ENCODE data around the gene GRXCR1. TPM values are rescaled to one million over a fixed set of nuclear protein-coding genes. Genes with fewer than 3 reads are reported as not detected.

Gene GRXCR1
- total RNA-seq, 2 experiments from 2014 or later = not detected

- Mint-ChIP-seq H3K36me3 (ENCODE audit: low read depth) (no peaks in the 10 kb centered on the region), H3K4me1 (ENCODE audit: low read depth) (no peaks in the 10 kb centered on the region), H3K9me3 (no peaks in the 10 kb centered on the region), H3K27ac (no peak overlapping the region), H3K27me3 (peaks cover 24% of the 10 kb centered on the region), H3K4me3 (no peak overlapping the region)
- ChIA-PET POLR2A (no interaction called here), CTCF (interaction anchor here (0.6 to 2.9 kb wide), 11 partner anchors 10 to 1225 kb away, joined by 3 to 15 read pairs (median 4); no protein-coding TSS in a partner anchor)
- peak; percentile 92 for TF ChIP-seq CTCF (IDR thresholded peaks at IDR 0.05)
- ATAC-seq (peak; percentile 62), DNase-seq (peak; percentile 69)
- intact Hi-C loops (cut with micrococcal nuclease) = loop anchor here (2.0 kb wide), 1 partner anchor 297 kb away; no protein-coding TSS in a partner anchor
Measured at GRCh38 chr4:42865572-42866189, 26.8 kb upstream of the GRXCR1 start.

GRCh38 chr4:42871261-42871660, 21.3 kb upstream of the GRXCR1 start:
- CTCF ChIA-PET = no interaction called here
- no peak for TF ChIP-seq CTCF (IDR thresholded peaks at IDR 0.05)
- no peaks in the 10 kb centered on the region for H3K36me3 Mint-ChIP-seq (ENCODE audit: low read depth)
- intact Hi-C loops (cut with micrococcal nuclease) = no loop called here
- no peaks in the 10 kb centered on the region for H3K4me1 Mint-ChIP-seq (ENCODE audit: low read depth)
- DNase-seq = no peak
- no peaks in the 10 kb centered on the region for H3K9me3 Mint-ChIP-seq
- POLR2A ChIA-PET = no interaction called here
- H3K4me3 Mint-ChIP-seq = no peak overlapping the region
- ATAC-seq = no peak
- H3K27me3 Mint-ChIP-seq = peaks cover 27% of the 10 kb centered on the region
- H3K27ac Mint-ChIP-seq = no peak overlapping the region

- no peaks in the 10 kb centered on the region for H3K9me3 Mint-ChIP-seq
- no peak overlapping the region for H3K27ac Mint-ChIP-seq
- ChIA-PET POLR2A (no interaction called here), CTCF (no interaction called here)
- ATAC-seq (no peak), DNase-seq (no peak)
- peaks cover 30% of the 10 kb centered on the region for H3K27me3 Mint-ChIP-seq
- no peaks in the 10 kb centered on the region for H3K36me3 Mint-ChIP-seq (ENCODE audit: low read depth)
- H3K4me1 Mint-ChIP-seq (ENCODE audit: low read depth) = no peaks in the 10 kb centered on the region
- H3K4me3 Mint-ChIP-seq = no peak overlapping the region
- TF ChIP-seq CTCF (IDR thresholded peaks at IDR 0.05) = no peak
- intact Hi-C loops (cut with micrococcal nuclease) = no loop called here
Measured at GRCh38 chr4:42871671-42872290, 20.7 kb upstream of the GRXCR1 start.

- DNase-seq = no peak
- Mint-ChIP-seq H3K9me3 (no peaks in the 10 kb centered on the region), H3K27me3 (peaks cover 20% of the 10 kb centered on the region), H3K36me3 (ENCODE audit: low read depth) (no peaks in the 10 kb centered on the region), H3K4me1 (ENCODE audit: low read depth) (no peaks in the 10 kb centered on the region), H3K4me3 (no peak overlapping the region), H3K27ac (no peak overlapping the region)
- ChIA-PET CTCF (no interaction called here), POLR2A (no interaction called here)
- no peak for ATAC-seq
- intact Hi-C loops (cut with micrococcal nuclease) = no loop called here
- no peak for TF ChIP-seq CTCF (IDR thresholded peaks at IDR 0.05)
Measured at GRCh38 chr4:42878863-42879262, 13.7 kb upstream of the GRXCR1 start.

GRCh38 chr4:42881253-42881652, 11.3 kb upstream of the GRXCR1 start:
- Mint-ChIP-seq H3K36me3 (ENCODE audit: low read depth) (no peaks in the 10 kb centered on the region), H3K27me3 (peaks cover 23% of the 10 kb centered on the region), H3K4me3 (no peak overlapping the region), H3K4me1 (ENCODE audit: low read depth) (no peaks in the 10 kb centered on the region), H3K9me3 (no peaks in the 10 kb centered on the region), H3K27ac (no peak overlapping the region)
- no peak for TF ChIP-seq CTCF (IDR thresholded peaks at IDR 0.05)
- CTCF ChIA-PET = no interaction called here
- POLR2A ChIA-PET = no interaction called here
- intact Hi-C loops (cut with micrococcal nuclease) = no loop called here
- DNase-seq = no peak
- no peak for ATAC-seq
